GM23248 (cell line): ENCODE results near the gene SEMA3G. TPM values are rescaled to one million over a fixed set of nuclear protein-coding genes. Genes with fewer than 3 reads are reported as not detected.
A peak's percentile ranks its signal among the peaks of the same experiment; 100 is the strongest.

Experiments used
- DNase-seq: peaks from one replicate; pipeline ENCODE4 v3.0.0-alpha.2; 2015
- H2AFZ ChIP-seq: fragments of 200-600 bp; sonication (generic); 2 replicates; pipeline ENCODE4 v1.6.1; 2016; ENCODE audit warnings: antibody characterized with exemption
- H3F3A ChIP-seq: fragments of 200-600 bp; sonication (generic); 2 replicates; pipeline ENCODE4 v1.6.1; 2016; ENCODE audit warnings: mild to moderate bottlenecking, antibody characterized with exemption, mixed run types; ENCODE audit not compliant: insufficient read depth
- H3K27ac ChIP-seq: fragments of 200-600 bp; sonication (generic); 2 replicates; pipeline ENCODE4 v1.5.1; 2016; ENCODE audit warnings: mild to moderate bottlenecking
- H3K27me3 ChIP-seq: fragments of 200-600 bp; sonication (generic); replicated peaks from 2 replicates; pipeline ENCODE4 v1.6.1; 2016; ENCODE audit warnings: mild to moderate bottlenecking; ENCODE audit not compliant: insufficient read depth
- H3K36me3 ChIP-seq: fragments of 200-600 bp; sonication (generic); 2 replicates; pipeline ENCODE4 v1.6.1; 2016; ENCODE audit warnings: low read depth, mild to moderate bottlenecking
- H3K4me1 ChIP-seq: fragments of 200-600 bp; sonication (generic); 2 replicates; pipeline ENCODE4 v1.6.1; 2016; ENCODE audit warnings: mild to moderate bottlenecking; ENCODE audit not compliant: insufficient read depth
- H3K4me2 ChIP-seq: fragments of 200-600 bp; sonication (generic); one replicate; pipeline ENCODE4 v1.6.1; 2016; ENCODE audit warnings: mild to moderate bottlenecking; ENCODE audit not compliant: unreplicated experiment
- H3K4me3 ChIP-seq: fragments of 200-600 bp; sonication (generic); 2 replicates; pipeline ENCODE4 v1.5.1; 2016; ENCODE audit warnings: mild to moderate bottlenecking
- H3K79me2 ChIP-seq: fragments of 200-600 bp; sonication (generic); 2 replicates; pipeline ENCODE4 v1.6.1; 2016; ENCODE audit warnings: mild to moderate bottlenecking; ENCODE audit not compliant: insufficient read depth
- H3K9ac ChIP-seq: fragments of 200-600 bp; sonication (generic); 2 replicates; pipeline ENCODE4 v1.6.1; 2016; ENCODE audit warnings: mild to moderate bottlenecking
- H3K9me2 ChIP-seq: fragments of 200-600 bp; sonication (generic); 2 replicates; pipeline ENCODE4 v1.6.1; 2016; ENCODE audit warnings: mixed run types, mild to moderate bottlenecking, moderate library complexity; ENCODE audit not compliant: insufficient read depth
- H3K9me3 ChIP-seq: fragments of 200-600 bp; sonication (generic); one replicate; pipeline ENCODE4 v1.6.1; 2017; ENCODE audit warnings: low read depth
- H4K20me1 ChIP-seq: fragments of 200-600 bp; sonication (generic); 2 replicates; pipeline ENCODE4 v1.6.0; 2016; ENCODE audit not compliant: insufficient read depth
- EZH2 ChIP-seq: fragments of 200-600 bp; sonication (generic); IDR thresholded peaks from 2 replicates; pipeline ENCODE4 v1.6.1; 2018; ENCODE audit warnings: antibody characterized with exemption, mild to moderate bottlenecking; ENCODE audit not compliant: insufficient read depth, poor library complexity, severe bottlenecking
- EZH2phosphoT487 ChIP-seq: fragments of 200-600 bp; sonication (generic); IDR thresholded peaks from 2 replicates; pipeline ENCODE4 v1.6.1; 2018; ENCODE audit warnings: antibody characterized with exemption, moderate library complexity, mild to moderate bottlenecking, low read depth; ENCODE audit not compliant: insufficient read depth
- WGBS, 2 experiments: methylation state at CpG; one replicate each; pipeline ENCODE4 v1.1.6; 2015 to 2017; ENCODE audit warnings: low lambda C conversion rate in 2 of 2, low coverage in 1 of 2; ENCODE audit errors: missing lambda C conversion rate in 2 of 2; 5-methylcytosine and 5-hydroxymethylcytosine counted together
- in situ Hi-C: fragments of 300-500 bp; cut with MboI; formaldehyde crosslinking; loops from 2 replicates; pipeline ENCODE4 v1.15.0; 2020
- polyA plus RNA-seq: library from polyadenylated mRNA; unstranded; fragments of >200 nt; fragmentation: Nextera tagmentation; extraction: Ambion mirVana; gene quantifications from 2 replicates; pipeline ENCODE4 v1.2.1, GENCODE V29; 2016
- total RNA-seq: library from RNA; depleted of rRNA; stranded (reverse); fragments of >200 nt; shearing (Covaris generic); gene quantifications from 2 replicates; pipeline ENCODE4 v1.2.3, GENCODE V29; 2014; rRNA removed

SEMA3G gene
- total RNA-seq (not detected in 2 replicates), polyA plus RNA-seq (0.06 and 0.21 TPM in 2 replicates)

GRCh38 chr3:52444860-52445793 lies at the start of gene SEMA3G:
SEMA3G (minus strand) TSS chr3:52445103; CDS start chr3:52445027, 76 bp downstream.
- no peak within 1 kb of the TSS for H3K9ac ChIP-seq
- no peak within 1 kb of the TSS for H3K4me2 ChIP-seq
- H3K4me1 ChIP-seq: no peaks in the 10 kb centered on the region
- H3K79me2 ChIP-seq: no peaks in the 10 kb centered on the region
- peak; percentile 88 for DNase-seq
- no peaks in the 10 kb centered on the region for H3K36me3 ChIP-seq
- H3K4me3 ChIP-seq: no peak within 1 kb of the TSS
- no peak within 1 kb of the TSS for H3K27ac ChIP-seq
- no peak for TF ChIP-seq EZH2phosphoT487
- TF ChIP-seq EZH2: no peak
- 15 to 17% methylated on average over 17 to 18 of the region's 19 CpGs for WGBS, 2 experiments
- H2AFZ ChIP-seq: peak within 1 kb of the TSS; percentile 53; the same call in 1 of the 2 replicates
- in situ Hi-C loops: no loop called here
- no peaks in the 10 kb centered on the region for H3K27me3 ChIP-seq
- H3F3A ChIP-seq: no peaks in the 10 kb centered on the region
- H3K9me2 ChIP-seq: no peaks in the 10 kb centered on the region
- no peaks in the 10 kb centered on the region for H4K20me1 ChIP-seq
- no peaks in the 10 kb centered on the region for H3K9me3 ChIP-seq

GRCh38 chr3:52494445-52494844 lies 49.5 kb upstream of the SEMA3G start:
- in situ Hi-C loops: no loop called here
- Histone ChIP-seq H2AFZ (no peak overlapping the region), H3K9me3 (no peaks in the 10 kb centered on the region), H3K27me3 (no peaks in the 10 kb centered on the region), H3K4me2 (no peak overlapping the region), H3F3A (0 out of 2 replicates have a peak, but pooled peaks cover 11% of the 10 kb centered on the region), H3K9me2 (no peaks in the 10 kb centered on the region), H3K9ac (no peak overlapping the region), H3K79me2 (no peaks in the 10 kb centered on the region), H4K20me1 (no peaks in the 10 kb centered on the region), H3K4me1 (peaks cover 23% of the 10 kb centered on the region), H3K36me3 (peaks cover 7% of the 10 kb centered on the region; the same call in 1 of the 2 replicates), H3K4me3 (no peak overlapping the region), H3K27ac (no peak overlapping the region)
- TF ChIP-seq EZH2phosphoT487 (no peak), EZH2 (no peak)
- 79 to 80% methylated on average over 6 to 7 of the region's 7 CpGs for WGBS, 2 experiments
- DNase-seq: no peak

- in situ Hi-C loops: no loop called here
- Histone ChIP-seq H3K9me3 (no peaks in the 10 kb centered on the region), H3K4me1 (peaks cover 18% of the 10 kb centered on the region), H3F3A (0 out of 2 replicates have a peak, but pooled peaks cover 7% of the 10 kb centered on the region), H3K27me3 (no peaks in the 10 kb centered on the region), H3K79me2 (no peaks in the 10 kb centered on the region), H3K4me3 (no peak overlapping the region), H3K9me2 (no peaks in the 10 kb centered on the region), H3K4me2 (no peak overlapping the region), H4K20me1 (no peaks in the 10 kb centered on the region), H3K36me3 (peaks cover 7% of the 10 kb centered on the region; the same call in 1 of the 2 replicates), H2AFZ (no peak overlapping the region), H3K27ac (no peak overlapping the region), H3K9ac (no peak overlapping the region)
- no peak for TF ChIP-seq EZH2phosphoT487
- no peak for TF ChIP-seq EZH2
- WGBS, 2 experiments: 97 to 99% methylated on average over 7 of the region's 7 CpGs
- no peak for DNase-seq
Measured at GRCh38 chr3:52493232-52494017, 48.5 kb upstream of the SEMA3G start.

- Histone ChIP-seq H3K27me3 (no peaks in the 10 kb centered on the region), H3K9me2 (no peaks in the 10 kb centered on the region), H3K4me1 (peaks cover 8% of the 10 kb centered on the region), H3K4me2 (no peak overlapping the region), H3K36me3 (peaks cover 7% of the 10 kb centered on the region; the same call in 1 of the 2 replicates), H3F3A (no peaks in the 10 kb centered on the region), H2AFZ (no peak overlapping the region), H4K20me1 (no peaks in the 10 kb centered on the region), H3K9me3 (no peaks in the 10 kb centered on the region), H3K27ac (no peak overlapping the region), H3K9ac (no peak overlapping the region), H3K79me2 (no peaks in the 10 kb centered on the region), H3K4me3 (no peak overlapping the region)
- WGBS, 2 experiments: 95 to 97% methylated on average over 21 of the region's 21 CpGs
- DNase-seq: no peak
- TF ChIP-seq EZH2phosphoT487 (no peak), EZH2 (no peak)
- in situ Hi-C loops: no loop called here
Measured at GRCh38 chr3:52492059-52492458, 47.2 kb upstream of the SEMA3G start.
